CD4-positive, alpha-beta T cell treated with Interleukin-4 for 4 hours (primary cell): ENCODE measurements around the gene ADD3.

Source experiments
- DNase-seq: peaks from one replicate; pipeline ENCODE4 v3.0.0-alpha.2; 2020

Gene ADD3

DNA sequence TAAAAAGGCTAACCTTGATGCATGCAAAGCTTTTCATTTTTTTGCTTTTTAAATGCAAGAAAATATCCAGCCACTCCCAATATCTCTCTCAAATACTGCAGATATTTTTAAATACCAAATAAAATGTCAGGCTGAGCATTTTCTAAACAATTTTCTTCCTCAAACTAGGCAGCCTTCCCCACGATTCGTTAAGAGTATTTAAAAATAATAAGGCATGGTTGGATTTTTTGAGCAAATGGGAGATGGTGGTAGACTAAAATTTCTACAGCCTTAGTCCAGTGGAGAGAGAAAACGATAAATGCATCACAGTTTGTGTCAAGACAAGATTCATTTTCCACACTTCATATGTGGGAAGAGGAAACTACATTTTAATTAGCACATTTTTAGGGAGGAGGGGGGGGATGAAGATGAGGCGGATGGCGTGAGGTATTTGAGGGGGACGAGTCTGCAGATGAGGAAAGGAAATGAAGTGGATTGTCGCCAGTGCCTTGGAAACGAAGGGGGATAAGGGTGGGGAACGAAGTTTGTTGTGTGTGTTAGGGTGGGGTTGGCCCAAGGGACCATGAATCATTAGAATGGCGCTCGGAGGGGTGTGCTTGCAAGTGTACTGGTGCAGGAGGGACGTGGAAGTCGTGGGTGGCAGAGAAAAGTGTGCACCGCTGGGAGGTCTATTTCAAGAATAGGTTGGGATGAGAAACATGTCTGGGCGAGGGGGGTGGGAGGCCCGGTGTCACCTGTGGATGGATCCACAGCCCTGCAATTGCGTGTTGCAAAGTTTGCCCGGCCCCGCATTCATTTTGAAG, 1.2 kb upstream of the ADD3 start:
- no peak for DNase-seq

DNA sequence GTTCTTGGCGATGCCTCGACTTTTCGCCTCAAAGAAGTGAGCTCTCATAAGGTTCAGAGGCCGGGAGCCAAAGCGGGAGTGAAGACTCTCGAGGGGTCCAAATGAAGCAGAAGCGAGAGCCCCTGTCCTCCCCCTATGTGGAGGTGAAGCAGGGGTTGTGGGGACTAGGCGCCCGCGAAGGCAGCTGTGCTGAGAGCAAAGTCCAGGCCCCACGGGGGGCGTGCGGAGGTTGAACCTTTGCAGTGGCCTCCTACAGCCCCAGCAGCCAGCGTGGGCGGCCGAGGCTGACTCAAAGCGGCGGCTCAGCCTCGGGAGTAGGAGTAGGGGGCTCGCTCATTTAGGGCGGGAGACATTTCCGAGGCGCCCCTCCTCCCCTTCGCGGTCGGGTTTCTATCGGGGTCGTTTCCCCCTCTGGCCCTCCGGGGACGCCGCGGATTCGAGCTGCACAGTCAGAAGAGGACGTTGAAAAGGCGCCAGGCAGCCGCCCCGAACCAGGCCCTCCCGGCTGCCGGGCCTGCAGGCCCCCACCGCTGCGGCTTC, 553 bp upstream of the ADD3 start:
- no peak for DNase-seq

DNA sequence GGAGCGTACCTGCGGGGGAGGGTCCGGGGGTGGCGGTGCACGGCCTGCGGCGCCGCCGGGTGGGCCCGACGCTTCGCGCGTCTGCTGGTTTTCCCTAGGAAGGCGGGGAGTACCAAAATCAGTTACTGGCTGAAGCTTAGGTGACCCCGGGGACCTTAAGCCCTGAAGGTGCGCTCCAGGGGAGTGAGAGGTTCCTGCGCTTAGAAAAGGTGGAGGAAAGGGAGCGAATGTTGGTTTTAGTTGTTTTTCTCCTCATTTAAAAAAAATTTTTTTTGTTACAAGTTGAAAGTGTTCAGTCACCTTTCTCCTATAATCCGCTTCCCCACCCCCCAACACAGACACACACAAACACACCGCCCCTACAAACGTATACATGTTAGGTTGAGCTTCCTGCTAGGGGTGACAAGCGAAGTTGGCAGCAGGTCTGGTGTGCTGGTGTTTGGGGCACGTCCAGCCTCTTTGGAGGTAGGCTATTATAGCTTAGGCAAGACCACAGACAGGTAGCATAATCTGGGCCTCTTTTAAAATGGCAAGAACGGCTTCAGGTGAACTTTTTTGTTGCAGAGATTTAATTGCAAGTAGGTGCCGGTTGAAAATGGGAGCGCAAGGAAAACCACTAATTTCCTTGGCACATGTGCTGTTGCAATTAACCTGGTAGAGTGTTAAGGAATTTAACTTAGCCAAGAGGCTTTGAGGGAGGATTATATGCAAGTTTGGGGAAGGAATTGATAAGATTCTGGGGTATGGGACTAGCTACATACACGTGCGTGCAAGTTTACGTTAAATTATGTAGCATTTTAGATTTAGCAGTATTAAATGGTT, 945 bp downstream of the ADD3 start:
- peak; percentile 66 for DNase-seq

DNA sequence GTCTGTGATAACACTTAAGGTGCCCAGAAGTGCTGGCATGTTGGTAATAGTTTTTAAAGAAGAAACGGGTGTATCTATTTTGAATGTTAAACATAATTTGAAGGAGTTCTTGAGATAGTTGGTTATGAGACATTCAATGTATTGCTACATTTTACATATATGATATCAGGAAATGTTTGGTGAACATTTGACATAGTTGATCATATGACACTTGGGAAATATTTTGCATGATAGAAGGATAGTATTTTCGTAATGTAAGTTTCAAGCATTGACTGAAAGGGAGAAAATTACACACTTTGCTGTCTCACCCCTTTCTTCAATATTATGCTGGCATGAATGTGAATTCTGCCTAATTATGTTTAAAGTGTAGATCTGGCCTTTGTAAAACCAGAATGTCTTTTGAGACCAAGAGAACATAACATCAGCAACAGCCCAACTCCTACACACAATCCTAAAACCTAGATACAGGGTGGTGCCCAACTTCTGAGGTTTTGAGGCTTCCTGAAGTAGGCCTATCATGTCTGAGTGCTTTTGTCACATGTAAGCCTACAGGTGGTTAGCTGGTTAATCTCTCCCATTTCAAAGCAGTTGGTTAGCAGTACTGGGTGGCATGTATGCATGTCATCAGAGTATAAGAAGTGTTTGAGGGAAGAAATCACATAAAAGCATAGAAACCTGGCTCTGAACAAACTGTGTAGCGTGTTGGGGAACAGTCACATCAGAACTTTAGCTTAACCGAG, 2.1 kb downstream of the ADD3 start:
- DNase-seq, result peak; percentile 88

DNA sequence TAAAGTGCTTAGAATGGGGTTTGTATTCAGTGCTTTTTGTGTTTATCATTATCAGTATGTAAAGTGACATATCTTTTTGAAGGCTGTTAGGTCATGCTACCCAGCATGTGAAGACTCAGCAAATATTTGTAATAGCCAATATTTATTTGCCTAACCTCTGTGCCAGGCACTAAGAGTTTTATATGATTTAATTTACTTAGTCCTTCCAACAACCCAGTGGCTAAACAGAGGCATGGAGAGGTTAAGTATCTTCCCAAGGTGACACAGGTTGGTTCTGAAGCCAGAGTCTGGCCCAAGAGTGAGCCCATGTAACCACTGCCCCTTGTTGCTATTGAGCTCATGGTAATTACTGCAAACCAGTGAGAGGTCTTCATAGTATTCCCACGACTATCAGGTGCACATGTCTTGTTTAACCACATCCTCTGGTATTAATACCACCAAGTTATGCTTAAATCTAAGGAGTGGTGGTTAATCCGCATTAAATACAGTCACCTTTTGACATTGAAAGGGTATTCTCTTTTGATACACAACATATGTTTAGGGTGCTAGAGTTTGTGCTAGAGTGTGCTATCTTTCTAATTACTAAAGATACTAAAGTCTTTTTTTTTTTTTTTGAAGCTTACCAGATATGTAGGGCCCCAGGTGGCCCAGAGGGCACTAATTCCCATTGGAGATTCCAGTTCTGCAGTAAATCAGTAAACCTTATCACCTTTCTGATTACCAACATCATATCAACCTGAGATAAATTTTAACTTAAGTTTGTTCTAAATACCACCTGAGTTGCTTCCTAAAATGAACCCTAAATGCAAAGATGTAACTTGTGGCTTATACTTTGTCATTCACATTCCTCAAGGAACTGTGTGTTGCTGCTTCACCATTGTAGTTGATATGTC, 2.9 kb downstream of the ADD3 start:
- DNase-seq, result no peak

DNA sequence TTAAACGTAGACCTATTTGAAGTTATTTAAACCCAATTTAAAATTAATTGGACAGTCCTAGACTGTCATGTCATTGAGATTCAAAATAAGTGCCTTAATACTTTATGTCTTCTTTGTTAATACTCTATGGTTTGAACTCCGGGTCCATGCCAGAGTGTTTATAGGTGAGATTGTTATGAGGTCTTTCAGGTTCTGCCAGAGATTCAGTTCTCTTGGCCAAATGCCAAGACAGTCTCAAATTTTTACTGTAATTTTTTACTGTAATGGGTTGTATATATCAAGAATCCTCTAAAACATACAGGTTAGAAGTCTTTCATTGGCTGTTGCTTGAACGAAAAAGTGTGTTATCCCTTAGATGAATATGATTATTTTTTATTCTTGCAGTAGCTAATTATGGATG, 3.9 kb downstream of the ADD3 start:
- DNase-seq, result no peak

DNA sequence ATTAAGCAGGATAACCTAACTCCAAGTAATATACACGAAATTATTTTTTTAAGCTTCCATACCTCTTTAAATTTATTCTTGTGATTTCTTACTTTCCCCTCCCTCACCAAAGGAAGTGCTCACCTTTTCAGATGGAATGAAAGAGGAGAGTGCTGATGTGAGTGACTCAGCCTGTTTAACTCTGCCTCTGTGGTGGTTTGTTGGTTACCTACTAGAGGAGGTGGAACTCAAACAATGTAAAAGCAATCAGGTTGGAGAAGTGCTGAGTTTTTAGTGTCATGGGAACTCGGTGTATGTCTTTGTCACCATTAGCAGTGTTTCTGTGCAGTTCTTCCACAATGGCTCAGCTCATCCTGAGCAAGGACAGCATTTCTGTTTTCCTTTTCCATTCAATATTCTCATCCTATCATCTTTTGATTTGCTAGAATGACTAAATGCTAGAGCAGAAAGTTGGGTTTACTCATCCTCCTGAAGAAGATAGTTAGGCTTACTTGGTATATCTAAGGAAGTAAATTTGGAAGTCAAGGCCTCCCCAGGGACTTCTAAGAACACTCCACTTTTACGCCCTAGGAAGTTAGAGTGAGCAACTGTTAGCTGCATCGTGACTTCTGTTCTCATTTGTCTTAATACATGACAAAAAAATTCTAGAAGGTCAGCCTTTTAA, 6.0 kb downstream of the ADD3 start:
- DNase-seq, result peak; percentile 74

DNA sequence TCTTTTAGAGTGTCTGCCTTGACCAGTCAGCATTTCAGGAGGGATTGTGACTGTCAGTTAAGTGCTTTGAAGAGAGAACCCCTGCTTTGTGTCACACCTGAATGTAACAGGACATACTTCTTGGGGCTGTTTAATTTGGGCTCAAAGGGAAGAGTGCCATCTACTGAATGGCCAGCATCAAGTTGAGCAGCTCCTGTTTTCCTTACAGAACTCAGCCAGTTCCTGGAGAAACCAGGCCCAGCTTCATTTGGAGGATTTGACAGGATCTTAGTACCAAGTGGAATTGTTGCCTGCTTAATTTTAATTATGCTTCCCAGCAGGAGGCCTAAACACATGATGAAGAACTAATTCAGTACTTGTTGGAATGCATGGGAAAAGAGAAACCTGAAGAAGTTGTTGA, 8.3 kb downstream of the ADD3 start:
- no peak for DNase-seq

DNA sequence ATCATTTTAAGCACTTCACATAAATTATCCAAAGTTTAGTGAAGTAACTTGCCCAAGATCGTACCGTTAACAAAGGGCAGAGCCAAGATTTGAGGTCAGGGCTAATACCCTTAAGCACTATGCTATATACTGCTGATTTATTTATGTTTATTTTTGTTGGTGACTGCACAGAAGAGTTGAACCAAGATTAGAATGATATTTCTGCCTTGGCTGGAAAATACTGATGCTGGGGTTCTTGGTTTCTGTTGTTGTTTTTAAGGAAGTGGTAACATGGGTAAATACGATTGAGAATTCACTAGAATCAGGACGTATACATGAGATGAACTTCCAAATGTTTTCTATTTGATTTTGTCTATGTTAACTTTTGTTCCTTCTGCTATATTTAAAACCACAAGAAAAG, 9.3 kb downstream of the ADD3 start:
- no peak for DNase-seq

DNA sequence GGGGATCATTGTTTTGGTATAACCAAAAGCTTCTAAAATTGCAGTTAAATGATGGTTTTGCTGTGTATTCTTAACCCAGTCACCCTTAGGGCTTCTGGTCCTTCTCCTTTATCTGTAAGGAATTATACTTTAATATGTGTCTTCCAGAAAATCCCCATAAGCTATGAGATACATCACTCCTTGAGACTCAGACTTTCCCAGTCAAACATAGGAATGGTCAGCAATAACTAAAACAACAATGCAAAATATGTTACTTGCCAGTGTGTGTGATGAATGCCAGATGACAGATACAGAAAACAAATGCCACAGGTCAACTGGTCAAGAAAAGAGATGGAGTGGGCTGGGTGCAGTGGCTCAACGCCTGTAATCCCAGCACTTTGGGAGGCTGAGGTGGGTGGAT, 10.1 kb downstream of the ADD3 start:
- no peak for DNase-seq

DNA sequence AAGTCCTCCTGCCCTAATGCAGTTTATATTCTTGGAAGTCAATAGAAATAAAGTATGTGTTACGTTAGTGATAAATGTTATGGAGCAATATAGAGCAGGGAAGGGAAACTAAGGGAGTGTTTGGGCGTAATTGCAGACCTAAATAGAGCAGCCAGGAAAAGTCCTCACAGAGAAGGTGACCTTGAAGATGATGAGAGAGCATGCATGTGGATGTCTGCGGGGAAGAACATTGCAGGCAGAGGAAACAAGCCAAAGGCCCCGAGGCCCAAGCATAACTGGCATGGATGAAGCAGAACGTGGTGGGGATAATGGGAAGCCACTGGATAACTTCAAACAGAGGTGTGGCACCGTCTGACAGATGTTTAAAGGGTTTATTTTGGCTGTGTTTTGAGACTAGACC, 12.5 kb downstream of the ADD3 start:
- no peak for DNase-seq

DNA sequence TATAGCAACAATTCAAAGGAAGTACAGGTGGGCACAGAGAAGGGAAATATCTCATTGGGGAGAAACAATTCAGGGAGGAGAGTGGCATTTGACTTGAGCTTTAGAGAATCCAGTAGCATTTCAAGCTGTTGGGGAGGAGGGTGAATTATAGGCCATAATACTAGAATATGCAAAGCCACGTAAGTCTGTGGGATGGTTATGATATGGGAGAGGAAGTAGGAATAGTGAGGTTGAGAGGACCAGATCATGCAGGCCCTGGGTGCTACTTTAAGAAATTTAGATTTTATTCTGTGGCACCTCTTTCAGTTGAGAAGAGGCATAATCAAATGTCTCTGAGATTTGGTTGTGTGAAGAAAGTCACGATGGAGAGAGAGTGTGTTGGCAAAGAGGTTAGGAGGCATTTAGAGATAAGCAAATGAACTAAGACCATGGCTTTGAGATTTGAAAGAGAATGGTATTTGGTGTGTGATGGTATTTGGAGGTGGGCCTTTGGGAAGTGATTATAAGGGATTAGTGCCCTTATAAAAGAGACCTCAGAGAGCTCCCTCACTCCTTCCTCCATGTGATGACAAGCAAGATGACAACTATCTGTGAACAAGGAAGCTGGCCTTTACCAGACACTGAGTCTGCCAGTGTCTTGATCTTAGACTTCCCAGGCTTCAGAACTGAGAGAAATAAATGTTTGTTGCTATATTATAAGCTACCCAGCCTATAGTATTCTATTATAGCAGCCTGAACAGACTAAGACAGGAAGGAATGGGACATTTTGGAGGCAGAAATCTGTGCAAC, 15.1 kb downstream of the ADD3 start:
- no peak for DNase-seq

DNA sequence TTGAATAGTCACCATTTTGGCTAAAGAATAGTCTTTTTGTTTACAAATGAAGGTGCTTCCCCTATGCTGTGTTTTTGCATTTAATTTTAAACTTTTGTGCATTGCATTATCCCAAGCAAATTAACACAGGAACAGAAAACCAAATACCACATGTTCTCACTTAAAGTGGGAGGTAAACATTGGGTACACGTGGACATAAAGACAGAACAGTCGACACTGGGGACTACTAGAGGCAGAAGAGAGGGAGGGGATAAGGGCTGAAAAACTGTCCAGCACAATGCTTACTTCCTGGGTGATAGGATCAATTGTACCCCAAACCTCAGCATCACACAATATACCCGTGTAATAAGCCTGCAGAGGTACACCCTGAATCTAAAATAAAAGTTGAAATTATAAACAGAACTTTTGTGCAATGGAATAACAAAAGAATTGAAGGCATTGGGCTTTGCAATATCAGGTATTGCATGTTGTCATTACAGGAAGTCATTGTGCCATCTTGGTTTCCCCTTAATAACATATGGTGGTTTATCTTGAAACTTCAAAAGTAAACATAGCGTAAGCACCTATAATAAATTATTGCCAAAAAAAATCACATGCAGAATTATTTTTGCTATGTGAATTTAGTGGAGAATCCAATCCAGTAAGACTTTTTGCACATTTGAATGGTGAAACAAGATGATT, 16.1 kb downstream of the ADD3 start:
- DNase-seq, result no peak

DNA sequence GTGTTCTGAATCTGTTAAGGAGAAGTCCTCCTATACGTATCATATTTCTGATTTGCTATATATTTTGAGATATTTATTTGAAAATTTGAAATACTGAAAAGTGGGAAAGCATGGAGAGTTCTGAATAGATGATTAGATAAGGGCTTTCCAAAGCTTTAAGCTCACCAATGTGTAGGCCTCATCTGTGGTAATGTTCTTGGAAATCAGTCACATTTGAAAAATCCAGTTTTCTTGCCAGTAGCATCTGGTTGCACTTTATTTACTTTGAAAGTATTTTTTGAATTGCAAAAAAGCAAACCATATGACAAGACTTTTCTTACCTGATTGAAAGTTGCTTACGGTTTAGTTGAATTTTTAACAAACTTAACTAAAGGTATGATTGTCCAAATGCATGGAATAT, 21.7 kb downstream of the ADD3 start:
- no peak for DNase-seq

DNA sequence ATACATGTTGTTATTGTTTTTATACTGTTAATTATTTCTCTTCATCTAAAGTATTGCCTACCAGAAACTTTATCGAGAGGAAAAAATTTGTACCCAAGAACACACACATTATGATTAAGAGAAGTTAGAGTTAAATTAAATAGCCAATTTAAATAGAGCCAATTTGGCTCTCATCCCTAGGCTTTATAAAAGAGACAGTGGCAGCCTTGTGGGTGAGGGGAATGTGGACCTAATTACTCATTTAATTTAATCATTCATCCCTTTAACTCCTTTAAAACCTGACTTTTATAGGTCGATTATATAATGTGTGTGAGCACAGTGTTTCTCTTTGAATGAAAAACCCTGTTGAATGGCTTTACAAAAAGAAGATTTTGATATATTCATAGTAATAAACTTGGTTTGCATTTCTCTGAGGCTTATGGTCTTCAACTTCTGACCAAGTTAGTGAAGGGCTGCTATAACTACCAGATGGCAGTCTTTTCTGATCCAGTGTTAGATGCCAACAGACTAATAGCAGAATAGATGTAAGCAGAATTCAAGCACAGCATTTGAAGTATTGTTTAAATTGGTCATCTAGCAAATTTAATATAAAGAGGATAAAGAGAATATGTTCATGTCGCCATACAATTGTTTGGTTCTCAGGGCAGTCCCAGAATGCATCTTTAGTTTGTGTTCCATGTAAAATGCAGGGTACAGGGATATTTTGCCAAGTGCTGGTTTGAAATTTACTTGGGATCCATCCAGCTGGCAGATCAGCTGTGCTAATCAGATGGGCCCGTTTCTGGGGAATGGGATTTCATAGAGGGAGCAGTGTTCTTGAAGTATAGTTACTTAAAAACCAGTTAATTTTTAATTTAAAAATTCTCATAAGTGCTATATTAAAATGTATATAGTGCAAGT, 25.3 kb downstream of the ADD3 start:
- no peak for DNase-seq

DNA sequence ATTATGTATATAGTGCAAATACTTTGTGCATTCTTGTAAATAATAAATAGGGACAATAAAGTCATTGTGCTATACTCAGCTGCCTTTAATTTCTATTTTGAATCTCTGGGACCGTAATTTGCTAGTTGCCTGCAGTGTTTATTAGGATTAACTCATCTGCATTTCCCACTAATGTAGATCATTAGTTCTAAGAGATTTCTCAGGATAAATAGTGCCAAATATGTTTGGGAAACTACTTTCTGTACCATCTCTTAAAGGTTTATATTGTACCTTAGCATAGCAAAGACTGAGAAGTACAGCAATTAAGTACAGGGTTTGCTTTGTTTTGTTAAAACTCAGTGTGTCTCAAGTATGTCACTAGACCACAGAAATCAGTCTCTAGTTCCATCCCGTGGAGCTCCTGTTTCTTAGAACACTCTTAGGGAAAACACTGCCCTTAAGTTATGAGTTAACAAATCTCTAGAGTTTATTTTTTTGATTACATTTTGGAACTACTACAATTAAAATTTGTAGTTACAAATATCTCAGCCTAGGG, 26.0 kb downstream of the ADD3 start:
- no peak for DNase-seq

DNA sequence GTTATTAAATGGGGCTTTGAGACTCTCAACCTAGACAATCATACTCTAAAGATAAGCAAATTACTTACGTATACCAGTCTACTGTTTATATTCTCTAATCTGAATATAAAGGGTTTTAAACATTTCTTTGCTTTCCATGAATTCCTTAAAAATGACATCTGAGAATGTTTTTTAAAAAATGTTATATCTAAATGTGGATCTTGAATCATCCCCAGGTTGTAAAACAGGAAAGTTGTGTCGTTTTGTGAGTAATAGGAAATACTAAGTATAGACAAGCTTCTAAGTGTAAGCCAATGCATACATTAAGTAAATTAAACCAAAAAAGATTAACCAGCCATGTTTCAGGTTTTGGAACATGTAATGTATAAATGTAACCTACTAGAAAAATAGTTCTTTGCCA, 26.8 kb downstream of the ADD3 start:
- DNase-seq, result no peak

DNA sequence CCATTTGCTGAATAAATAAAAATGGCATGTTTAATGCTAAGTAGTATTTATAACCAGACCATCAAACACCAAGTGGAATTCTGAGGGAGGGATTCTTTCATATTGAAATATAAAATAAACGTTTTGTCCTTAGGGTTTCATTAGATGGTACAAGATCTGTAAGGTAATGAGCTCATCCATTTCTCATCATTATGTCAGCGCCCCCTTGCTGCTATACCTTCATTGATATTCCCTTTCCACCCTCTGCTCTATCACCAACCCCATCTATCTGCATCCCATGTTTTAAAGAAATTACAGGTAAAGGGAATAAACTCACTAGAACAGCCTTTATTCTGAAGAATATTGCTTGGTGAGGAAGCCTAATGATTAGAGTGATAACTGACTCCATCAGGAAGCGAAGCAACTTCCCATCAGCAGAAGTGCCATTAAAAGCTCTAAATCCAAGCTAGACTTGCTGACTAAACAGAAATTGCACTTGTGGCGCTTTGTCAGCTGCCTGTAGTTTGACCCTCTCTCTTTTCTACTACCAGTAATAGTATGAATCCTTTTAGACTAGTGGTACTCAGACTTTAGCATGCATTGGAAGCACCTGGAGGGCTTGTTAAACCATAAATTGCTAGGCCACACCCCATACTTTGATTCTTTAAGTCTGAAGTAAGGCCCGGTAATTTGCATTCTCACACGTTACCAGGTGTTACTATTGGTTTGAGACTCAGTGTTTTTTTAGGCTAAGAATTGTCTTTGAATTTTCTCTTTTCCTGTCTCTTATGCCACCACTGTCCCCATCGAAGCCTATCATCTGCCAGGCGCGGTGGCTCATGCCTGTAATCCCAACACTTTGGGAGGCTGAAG, 27.5 kb downstream of the ADD3 start:
- no peak for DNase-seq
